HG03108 (cell line): ENCODE measurements around the gene MICAL2.

Experiments
- ATAC-seq: cut with Tn5 transposase; IDR thresholded peaks from one replicate; pipeline ENCODE4 v1.9.1; 2021; ENCODE audit warnings: moderate library complexity; ENCODE audit not compliant: unreplicated experiment

Gene MICAL2

GRCh38 chr11:12267921-12268320, 157.5 kb downstream of the MICAL2 start:
- ATAC-seq: no peak

- no peak for ATAC-seq
These were observed 158.7 kb downstream of the MICAL2 start for GRCh38 chr11:12269104-12269441.

- ATAC-seq: no peak
These were observed 159.2 kb downstream of the MICAL2 start for GRCh38 chr11:12269446-12270214.

GRCh38 chr11:12270215-12270797, 159.9 kb downstream of the MICAL2 start:
- no peak for ATAC-seq

DNA sequence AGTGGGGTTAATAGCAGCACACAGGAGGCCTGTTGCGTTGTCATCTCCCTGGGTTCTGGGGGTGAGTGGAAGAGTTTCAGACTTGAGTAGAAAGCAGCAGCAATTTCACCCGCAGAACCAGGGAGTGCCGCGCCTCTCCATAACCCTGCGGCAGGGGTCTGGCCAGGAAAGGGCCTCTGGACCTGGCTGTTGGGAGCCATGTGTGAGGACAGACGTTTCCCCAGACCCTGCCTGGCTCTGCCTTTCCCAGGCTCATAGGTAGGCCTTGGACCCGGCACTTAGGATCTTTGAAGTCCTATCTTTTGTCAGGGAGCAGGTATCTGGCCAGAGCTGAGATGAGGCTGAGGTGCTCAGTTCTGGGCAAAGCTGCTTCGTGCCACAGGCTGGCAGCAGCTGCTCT, 160.4 kb downstream of the MICAL2 start:
- ATAC-seq: no peak

- no peak for ATAC-seq
These were observed 160.9 kb downstream of the MICAL2 start for GRCh38 chr11:12271241-12271640.

DNA sequence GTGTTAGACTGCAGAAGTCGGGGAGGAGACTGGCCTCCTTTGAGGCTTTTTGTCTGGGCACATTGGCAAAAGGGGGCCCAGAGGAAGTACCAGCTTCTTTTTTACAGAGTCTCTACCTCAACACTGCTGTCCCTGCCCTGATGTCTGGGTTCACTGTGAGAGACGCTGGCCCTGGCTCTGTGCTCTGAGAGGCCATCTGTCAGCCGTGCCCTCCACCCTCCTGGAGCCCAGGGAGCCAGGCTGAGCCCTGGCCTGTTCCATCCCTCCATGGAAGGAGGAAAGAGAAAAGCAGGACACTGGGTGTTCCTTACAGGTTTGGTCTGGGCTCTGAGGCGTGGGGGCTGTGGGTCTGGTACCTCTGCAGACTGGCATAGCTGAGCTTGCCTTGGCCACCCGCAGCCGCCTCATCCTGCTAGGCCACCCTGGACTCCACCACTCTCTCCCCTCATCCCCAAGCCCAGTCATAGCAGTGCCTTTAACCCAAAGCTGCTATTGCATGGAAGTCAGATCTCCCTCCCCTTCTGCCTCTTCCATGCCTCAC, 161.5 kb downstream of the MICAL2 start:
- ATAC-seq: no peak

DNA sequence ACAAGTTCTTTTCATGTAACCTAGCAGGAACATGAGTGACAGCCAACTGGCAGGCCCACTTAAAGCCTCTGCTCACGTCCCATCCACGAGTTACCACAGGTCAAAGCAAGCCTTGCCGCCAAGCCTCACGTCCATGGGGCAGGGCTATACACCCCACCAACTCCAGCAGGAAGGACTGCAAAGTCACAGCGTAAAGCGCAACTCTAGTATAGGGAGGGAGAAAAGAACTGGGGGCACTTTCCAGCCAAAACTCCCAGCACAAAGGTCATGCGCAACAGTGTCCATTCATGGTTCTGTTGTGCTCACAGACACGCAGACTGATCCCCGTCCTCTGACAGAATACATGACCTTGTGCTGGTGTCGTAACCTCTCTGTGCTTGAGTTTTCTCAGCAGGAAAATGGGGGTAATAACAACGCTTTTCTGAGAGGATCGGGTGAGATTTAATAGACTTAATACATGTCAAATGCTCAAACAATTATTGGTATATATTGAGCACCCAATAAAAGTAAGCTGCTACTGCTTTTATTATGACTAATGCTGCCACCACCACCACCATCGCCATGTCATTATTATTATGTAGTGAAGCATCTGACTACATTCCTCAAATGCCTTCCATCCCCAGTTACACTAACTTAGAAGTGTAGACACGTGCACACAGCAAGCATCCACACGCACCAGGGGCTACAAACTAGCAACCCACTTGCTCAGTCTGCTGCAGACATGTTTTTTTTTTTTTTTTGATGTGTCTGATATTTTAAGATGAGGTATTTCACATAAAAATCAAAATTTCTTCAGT, 162.6 kb downstream of the MICAL2 start:
- no peak for ATAC-seq

DNA sequence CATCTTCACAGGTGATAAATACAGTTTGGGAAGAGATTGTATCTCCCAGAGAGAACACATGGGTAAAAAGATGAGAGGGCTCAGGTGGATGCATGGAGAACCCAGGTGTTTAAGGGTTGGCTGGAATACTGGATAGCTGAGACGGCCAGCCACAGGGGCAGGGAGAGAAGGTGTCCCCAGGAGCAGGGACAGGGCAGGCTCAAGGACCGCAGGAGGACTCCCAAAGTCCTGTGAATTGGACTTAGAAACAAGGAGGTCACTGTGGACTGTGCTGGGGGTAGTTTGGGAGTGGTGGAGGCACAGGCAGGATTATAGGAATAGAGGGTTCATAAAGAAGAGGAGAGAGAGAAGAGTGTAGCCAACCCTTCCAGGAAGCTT, 163.2 kb downstream of the MICAL2 start:
- ATAC-seq: no peak

- ATAC-seq: no peak
These were observed 163.7 kb downstream of the MICAL2 start for GRCh38 chr11:12274056-12274455.

GRCh38 chr11:12274558-12275197, 164.3 kb downstream of the MICAL2 start:
- ATAC-seq: no peak

GRCh38 chr11:12275818-12276217, 165.4 kb downstream of the MICAL2 start:
- ATAC-seq: no peak

- ATAC-seq: no peak
These were observed 166.0 kb downstream of the MICAL2 start for GRCh38 chr11:12276356-12276755.

DNA sequence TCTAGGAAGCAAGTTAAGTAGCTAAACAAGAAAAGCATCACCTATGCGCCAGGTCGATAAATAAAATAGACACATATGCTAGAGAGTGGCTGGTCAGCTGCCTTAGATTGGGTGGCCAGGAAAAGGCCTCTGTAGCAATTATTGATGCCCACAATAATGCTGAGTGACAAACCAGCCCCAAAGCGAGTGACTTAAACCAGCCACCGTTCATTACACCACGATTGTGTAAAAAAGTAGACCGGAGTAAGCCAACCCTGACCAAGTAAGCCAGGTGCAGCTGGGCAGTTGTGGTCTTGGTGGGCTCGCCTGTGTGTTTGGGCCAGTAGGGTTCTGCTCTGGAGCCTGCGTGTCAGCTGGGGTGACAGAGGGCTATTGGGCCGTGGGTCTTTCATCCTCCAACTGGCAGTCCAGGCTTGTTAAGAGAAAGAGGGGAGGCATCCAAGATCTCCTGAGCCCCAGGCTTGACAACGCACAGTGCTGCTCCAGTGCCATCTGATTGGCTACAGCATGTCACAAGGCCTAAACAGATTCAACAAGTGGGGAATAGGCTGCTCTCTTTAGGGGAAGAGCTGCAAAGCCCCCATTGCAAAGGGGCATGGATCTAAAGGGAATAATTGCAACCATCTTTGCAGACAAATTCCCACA, 166.6 kb downstream of the MICAL2 start:
- no peak for ATAC-seq

- ATAC-seq: no peak
These were observed 168.6 kb downstream of the MICAL2 start for GRCh38 chr11:12278766-12279671.

DNA sequence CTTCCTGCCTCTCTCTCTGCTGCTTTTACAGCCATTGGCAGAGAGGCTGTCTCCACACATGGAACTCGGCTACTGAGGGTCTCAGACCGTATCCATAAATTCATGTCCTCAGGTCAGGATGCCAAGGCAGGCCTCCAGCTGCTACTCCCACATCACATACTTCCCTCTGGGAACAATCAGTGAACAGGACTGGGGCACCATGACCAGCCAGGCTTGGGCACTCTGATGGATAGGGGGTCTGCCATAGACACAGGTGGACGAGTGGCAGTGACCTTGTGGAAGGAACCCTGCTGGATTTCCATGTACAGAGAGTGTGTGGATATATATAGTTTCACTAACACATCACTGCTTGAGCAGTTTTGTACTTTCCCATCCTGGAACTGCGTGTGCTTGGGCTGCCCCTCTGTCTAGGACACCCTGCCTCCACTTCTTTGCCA, 169.3 kb downstream of the MICAL2 start:
- no peak for ATAC-seq

DNA sequence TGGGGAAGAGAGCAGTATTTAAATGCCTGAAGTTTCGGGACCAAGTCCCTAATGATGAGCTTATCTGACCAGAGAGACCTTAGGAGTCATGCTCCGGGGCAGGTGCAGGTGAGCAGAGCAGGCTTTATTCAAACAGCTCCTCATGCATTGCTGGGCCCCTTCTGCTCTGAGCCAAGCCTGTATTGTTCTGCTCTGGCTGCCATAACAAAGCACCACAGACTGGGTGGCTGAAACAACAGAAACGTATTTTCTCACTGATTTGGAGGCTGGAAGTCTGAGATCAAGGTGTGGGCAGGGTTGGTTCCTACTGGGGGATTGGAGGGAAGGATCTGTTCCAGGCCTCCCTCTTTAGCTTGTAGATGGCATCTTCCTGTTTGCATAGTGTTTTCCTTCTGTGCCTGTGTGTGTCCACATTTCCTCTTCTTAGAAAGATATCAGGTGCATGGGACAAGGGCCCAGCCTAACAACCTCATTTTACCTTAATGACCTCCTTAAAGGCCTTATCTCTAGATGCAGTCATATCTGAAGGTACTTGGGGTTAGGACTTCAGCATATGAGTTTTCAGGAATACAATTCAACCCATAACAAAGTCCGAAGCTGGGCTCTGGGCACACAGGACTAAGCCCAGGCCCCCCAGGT, 169.9 kb downstream of the MICAL2 start:
- ATAC-seq: no peak

GRCh38 chr11:12280838-12281565, 170.6 kb downstream of the MICAL2 start:
- no peak for ATAC-seq
